Esophagus muscularis mucosa (tissue), 4 donors: ENCODE measurements around the gene ADRA1B. TPM values are rescaled to one million over a fixed set of nuclear protein-coding genes. Genes with fewer than 3 reads are reported as not detected.

Experiments used
- DNase-seq: peaks from one replicate; pipeline ENCODE4 v3.0.0-alpha.2; 2017; ENCODE audit errors: extremely low spot score
- H3K27ac ChIP-seq, 4 donors: fragments of 200-600 bp; sonication (generic); replicated peaks in 1 of 4; 1 replicate in 3 of 4; 2 replicates in 1 of 4; pipeline ENCODE4 v1.5.1; 2016 to 2019; ENCODE audit warnings: mild to moderate bottlenecking in 1 of 4
- H3K27me3 ChIP-seq, 4 donors: fragments of 200-600 bp; sonication (generic); one replicate each; pipeline versions ENCODE4 v1.5.1 to v1.6.0; 2016 to 2019
- H3K36me3 ChIP-seq, 4 donors: fragments of 200-600 bp; sonication (generic); one replicate each; pipeline ENCODE4 v1.5.1; 2016 to 2019
- H3K4me1 ChIP-seq, 4 donors: fragments of 200-600 bp; sonication (generic); one replicate each; pipeline ENCODE4 v1.5.1; 2016 to 2019
- H3K4me3 ChIP-seq, 4 donors: fragments of 200-600 bp; sonication (generic); 1 replicate in 2 of 4; 2 replicates in 2 of 4; pipeline ENCODE4 v1.5.1; 2016 to 2019; ENCODE audit warnings: mild to moderate bottlenecking in 4 of 4, moderate library complexity in 1 of 4
- H3K9me3 ChIP-seq, 4 donors: fragments of 200-600 bp; sonication (generic); 1 replicate in 3 of 4; 2 replicates in 1 of 4; pipeline ENCODE4 v1.5.1; 2016 to 2019
- EP300 ChIP-seq: sonication (generic); formaldehyde crosslinking; IDR thresholded peaks from one replicate; pipeline ENCODE4 v1.6.1; 2017; ENCODE audit warnings: antibody characterized with exemption
- POLR2A ChIP-seq: fragments of 450-650 bp; IDR thresholded peaks from one replicate; pipeline ENCODE4 v1.6.1; 2017; ENCODE audit warnings: antibody characterized with exemption, moderate library complexity, mild to moderate bottlenecking, low read depth
- POLR2AphosphoS5 ChIP-seq, 2 donors: sonication (generic); formaldehyde crosslinking; IDR thresholded peaks; one replicate each; pipeline ENCODE4 v1.6.1; 2017; ENCODE audit warnings: antibody characterized with exemption in 2 of 2
- WGBS: methylation state at CpG from one replicate; pipeline ENCODE4 v1.1.5; 2018; 5-methylcytosine and 5-hydroxymethylcytosine counted together
- intact Hi-C: fragments of 100-400 bp; cut with DNase I; formaldehyde crosslinking; loops from one replicate; pipeline ENCODE4 v1.15.1; 2023
- total RNA-seq, 4 donors: library from RNA; depleted of rRNA; stranded (reverse); fragments of >200 nt; gene quantifications; one replicate each; pipeline versions ENCODE4 v1.1.0 to v1.2.1, GENCODE V29; 2016
- TF ChIP-seq, protein P1 (sequence below), 3 experiments: fragments of 200-600 bp in 2 of 3; fragments of 450-650 bp in 1 of 3; sonication (generic) in 2 of 3; IDR thresholded peaks; one replicate each; pipeline ENCODE4 v1.5.1; 2017 to 2019; ENCODE audit warnings: antibody characterized with exemption in 3 of 3, mild to moderate bottlenecking in 2 of 3, moderate library complexity in 1 of 3

Gene ADRA1B
- total RNA-seq, 4 donors from 2014 or later = 1.7 to 3.2 (median 2.6) TPM

- H3K27ac ChIP-seq = no peak overlapping the region
- peaks cover 0 to 8% (median 0%) of the 10 kb centered on the region in 4 donors for H3K27me3 ChIP-seq
- no peaks in the 10 kb centered on the region for H3K36me3 ChIP-seq
- TF ChIP-seq, protein P1, sequence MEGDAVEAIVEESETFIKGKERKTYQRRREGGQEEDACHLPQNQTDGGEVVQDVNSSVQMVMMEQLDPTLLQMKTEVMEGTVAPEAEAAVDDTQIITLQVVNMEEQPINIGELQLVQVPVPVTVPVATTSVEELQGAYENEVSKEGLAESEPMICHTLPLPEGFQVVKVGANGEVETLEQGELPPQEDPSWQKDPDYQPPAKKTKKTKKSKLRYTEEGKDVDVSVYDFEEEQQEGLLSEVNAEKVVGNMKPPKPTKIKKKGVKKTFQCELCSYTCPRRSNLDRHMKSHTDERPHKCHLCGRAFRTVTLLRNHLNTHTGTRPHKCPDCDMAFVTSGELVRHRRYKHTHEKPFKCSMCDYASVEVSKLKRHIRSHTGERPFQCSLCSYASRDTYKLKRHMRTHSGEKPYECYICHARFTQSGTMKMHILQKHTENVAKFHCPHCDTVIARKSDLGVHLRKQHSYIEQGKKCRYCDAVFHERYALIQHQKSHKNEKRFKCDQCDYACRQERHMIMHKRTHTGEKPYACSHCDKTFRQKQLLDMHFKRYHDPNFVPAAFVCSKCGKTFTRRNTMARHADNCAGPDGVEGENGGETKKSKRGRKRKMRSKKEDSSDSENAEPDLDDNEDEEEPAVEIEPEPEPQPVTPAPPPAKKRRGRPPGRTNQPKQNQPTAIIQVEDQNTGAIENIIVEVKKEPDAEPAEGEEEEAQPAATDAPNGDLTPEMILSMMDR (IDR thresholded peaks at IDR 0.05) = no peak
- TF ChIP-seq EP300 (no peak), POLR2AphosphoS5 (IDR thresholded peaks at IDR 0.05) (no peak), POLR2A (no peak)
- no peak for DNase-seq
- WGBS = 64% methylated on average over 3 of the region's 6 CpGs
- no peak overlapping the region for H3K4me3 ChIP-seq
- intact Hi-C loops = no loop called here
- H3K4me1 ChIP-seq = peaks cover 0 to 4% (median 0%) of the 10 kb centered on the region in 4 donors
- H3K9me3 ChIP-seq = no peaks in the 10 kb centered on the region
These were observed 20.5 kb downstream of the ADRA1B start for GRCh38 chr5:159936686-159937329.

- intact Hi-C loops = no loop called here
- Histone ChIP-seq H3K4me3 (no peak overlapping the region), H3K36me3 (no peaks in the 10 kb centered on the region), H3K4me1 (peaks cover 0 to 4% (median 0%) of the 10 kb centered on the region in 4 donors), H3K27me3 (peaks cover 0 to 8% (median 0%) of the 10 kb centered on the region in 4 donors), H3K27ac (no peak overlapping the region), H3K9me3 (no peaks in the 10 kb centered on the region)
- no peak for DNase-seq
- WGBS = 97% methylated on average over 10 of the region's 10 CpGs
- TF ChIP-seq POLR2A = no peak
- TF ChIP-seq POLR2AphosphoS5 (IDR thresholded peaks at IDR 0.05) = no peak
- TF ChIP-seq, protein P1 (IDR thresholded peaks at IDR 0.05) = no peak
- TF ChIP-seq EP300 = no peak
These were observed 21.3 kb downstream of the ADRA1B start for GRCh38 chr5:159937580-159937979.

- no peak for TF ChIP-seq POLR2AphosphoS5 (IDR thresholded peaks at IDR 0.05)
- TF ChIP-seq POLR2A = no peak
- TF ChIP-seq EP300 = no peak
- TF ChIP-seq, protein P1 (IDR thresholded peaks at IDR 0.05) = no peak
- 67% methylated on average over 5 of the region's 5 CpGs for WGBS
These were observed 27.0 kb downstream of the ADRA1B start for GRCh38 chr5:159943326-159943725.

DNA sequence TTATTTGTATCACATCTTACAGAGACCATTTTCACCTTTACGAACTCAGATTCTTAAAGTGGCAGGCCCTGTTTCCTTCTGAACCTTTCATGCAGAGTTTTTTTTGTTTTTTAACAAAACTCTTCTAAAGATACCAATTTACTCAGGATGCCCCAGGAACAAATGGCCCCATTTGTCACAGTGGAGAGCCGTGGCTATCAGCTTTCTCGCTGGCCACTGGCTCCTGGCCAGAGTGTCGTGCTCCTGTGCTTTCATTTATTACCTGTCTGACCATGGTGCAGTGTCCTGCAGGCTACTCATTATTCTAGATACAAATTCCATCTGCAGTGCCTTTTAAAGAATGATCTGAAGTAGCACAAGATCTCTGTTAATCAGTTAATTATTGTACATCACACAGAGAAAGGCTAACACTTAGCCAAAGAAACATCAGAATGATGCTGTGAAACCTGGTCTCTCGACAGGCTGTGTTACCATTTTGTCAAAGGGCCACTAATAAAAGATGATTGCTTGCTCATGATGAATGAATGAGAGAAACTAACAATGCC, 27.8 kb downstream of the ADRA1B start:
- Histone ChIP-seq H3K27me3 (no peaks in the 10 kb centered on the region), H3K27ac (no peak overlapping the region), H3K36me3 (no peaks in the 10 kb centered on the region), H3K9me3 (no peaks in the 10 kb centered on the region), H3K4me1 (no peaks in the 10 kb centered on the region), H3K4me3 (no peak overlapping the region)
- TF ChIP-seq, protein P1 (IDR thresholded peaks at IDR 0.05) = no peak
- TF ChIP-seq POLR2AphosphoS5 (IDR thresholded peaks at IDR 0.05) (no peak), POLR2A (no peak), EP300 (no peak)
- DNase-seq = no peak
- 51% methylated on average over 3 of the region's 5 CpGs for WGBS
- intact Hi-C loops = no loop called here

More at GRCh38 chr5:159943326-159943725, 27.0 kb downstream of the ADRA1B start:
- H3K36me3 ChIP-seq = no peaks in the 10 kb centered on the region
- no peak overlapping the region for H3K27ac ChIP-seq
- no peaks in the 10 kb centered on the region for H3K9me3 ChIP-seq
- no peak overlapping the region for H3K4me3 ChIP-seq
- H3K27me3 ChIP-seq = no peaks in the 10 kb centered on the region
- no peaks in the 10 kb centered on the region for H3K4me1 ChIP-seq
- DNase-seq = no peak
- intact Hi-C loops = no loop called here
